PC-9 (cell line): ENCODE results near the gene TBCD. TPM values are rescaled to one million over a fixed set of nuclear protein-coding genes. Genes with fewer than 3 reads are reported as not detected.

ENCODE experiments used
- BruUV-seq: library from RNA; stranded (reverse); fragments of 400-500 nt; replicated peaks from 2 replicates; lab custom pipeline; 2021; lab: Mats Ljungman, UMichigan
- CTCF ChIA-PET: fragments of 300-600 bp; sonication (Branson Sonifier 250); formaldehyde crosslinking; loops from one replicate; lab custom pipeline; 2022; ENCODE audit warnings: antibody characterized with exemption; lab: Charles Lee
- POLR2A ChIA-PET: fragments of 300-600 bp; sonication (Branson Sonifier 250); formaldehyde crosslinking; loops from one replicate; lab custom pipeline; 2022; ENCODE audit warnings: antibody characterized with exemption; ENCODE audit not compliant: unreplicated experiment; lab: Charles Lee
- DNase-seq, 2 experiments: peaks; one replicate each; pipeline versions ENCODE4 v3.0.0 to v3.0.0-alpha.2; 2015 to 2022; ENCODE audit warnings: mixed read lengths in 1 of 2
- H2AFZ ChIP-seq: fragments of 200-600 bp; sonication (generic); 2 replicates; pipeline ENCODE4 v1.8.1; 2017; ENCODE audit warnings: antibody characterized with exemption
- H3F3A ChIP-seq: fragments of 200-600 bp; sonication (generic); 2 replicates; pipeline ENCODE4 v1.8.1; 2017; ENCODE audit warnings: antibody characterized with exemption, mild to moderate bottlenecking, low read depth; ENCODE audit not compliant: insufficient read depth
- H3K27ac ChIP-seq: fragments of 200-600 bp; sonication (generic); 2 replicates; pipeline ENCODE4 v1.6.1; 2016; ENCODE audit warnings: mixed run types
- H3K27me3 ChIP-seq: fragments of 200-600 bp; sonication (generic); 2 replicates; pipeline ENCODE4 v1.6.1; 2016; ENCODE audit warnings: low read depth, mixed run types; ENCODE audit not compliant: insufficient read depth
- H3K36me3 ChIP-seq: fragments of 200-600 bp; sonication (generic); 2 replicates; pipeline ENCODE4 v1.6.1; 2016; ENCODE audit warnings: low read depth, mixed run types
- H3K4me1 ChIP-seq: fragments of 200-600 bp; sonication (generic); replicated peaks from 2 replicates; pipeline ENCODE4 v1.6.1; 2016; ENCODE audit warnings: mixed run types; ENCODE audit not compliant: insufficient read depth
- H3K4me2 ChIP-seq: fragments of 200-600 bp; sonication (generic); 2 replicates; pipeline ENCODE4 v1.6.1; 2017; ENCODE audit warnings: mixed run types
- H3K4me3 ChIP-seq: fragments of 200-600 bp; sonication (generic); 2 replicates; pipeline ENCODE4 v1.6.1; 2016; ENCODE audit warnings: mixed run types
- H3K79me2 ChIP-seq: fragments of 200-600 bp; sonication (generic); 2 replicates; pipeline ENCODE4 v1.6.1; 2017; ENCODE audit warnings: low read depth, mixed run types
- H3K9me2 ChIP-seq: fragments of 200-600 bp; sonication (generic); 2 replicates; pipeline ENCODE4 v1.8.1; 2017; ENCODE audit warnings: mild to moderate bottlenecking; ENCODE audit not compliant: insufficient read depth
- H3K9me3 ChIP-seq: fragments of 200-600 bp; sonication (generic); 2 replicates; pipeline ENCODE4 v1.8.1; 2016; ENCODE audit warnings: low read depth; ENCODE audit not compliant: insufficient read depth
- H4K20me1 ChIP-seq: fragments of 200-600 bp; sonication (generic); 2 replicates; pipeline ENCODE4 v1.8.1; 2017; ENCODE audit not compliant: insufficient read depth
- EZH2 ChIP-seq: fragments of 200-600 bp; sonication (generic); IDR thresholded peaks from 2 replicates; pipeline ENCODE4 v1.8.0; 2017; ENCODE audit warnings: antibody characterized with exemption, low read depth
- intact Hi-C: fragments of 100-400 bp; cut with micrococcal nuclease; formaldehyde crosslinking; loops from one replicate; pipeline ENCODE4 v1.10.0; 2022; ENCODE audit not compliant: unreplicated experiment
- total RNA-seq: library from RNA; stranded (reverse); gene quantifications from 2 replicates; pipeline ENCODE4 v1.2.3, GENCODE V29; 2021
- TF ChIP-seq, protein P1 (sequence below): fragments of 200-600 bp; sonication (generic); conservative IDR thresholded peaks from 2 replicates; pipeline ENCODE4 v1.6.1; 2017; ENCODE audit warnings: mixed run types, antibody characterized with exemption, mild to moderate bottlenecking, moderate library complexity

The TBCD gene
- total RNA-seq, 1 experiment from 2014 or later, result 115 TPM

DNA sequence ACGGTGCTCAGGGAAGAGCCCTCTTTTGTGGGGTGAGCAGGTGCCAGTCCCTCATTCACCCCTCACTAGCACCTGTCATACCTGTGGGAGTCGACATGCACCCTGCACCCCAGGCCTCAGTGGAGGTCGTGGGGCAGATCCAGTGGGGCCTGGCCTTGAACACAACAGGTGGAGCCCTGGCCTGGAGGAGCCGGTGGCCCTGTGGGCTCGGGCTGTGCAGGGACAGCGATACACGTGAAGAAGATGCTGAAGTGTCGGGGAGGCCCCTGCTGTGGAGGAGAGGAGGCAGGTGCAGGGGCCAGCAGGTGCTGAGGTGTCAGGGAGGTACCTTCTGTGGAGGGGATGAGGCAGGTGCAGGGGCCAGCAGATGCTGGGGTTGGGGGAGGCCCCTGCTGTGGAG, 56.1 kb downstream of the TBCD start:
- ChIA-PET POLR2A (no interaction called here), CTCF (no interaction called here)
- Histone ChIP-seq H2AFZ (no peak overlapping the region), H3K4me1 (no peaks in the 10 kb centered on the region), H3K27ac (no peak overlapping the region), H3K4me3 (no peak overlapping the region), H3K9me3 (no peaks in the 10 kb centered on the region), H3K36me3 (no peaks in the 10 kb centered on the region), H4K20me1 (no peaks in the 10 kb centered on the region), H3K9me2 (no peaks in the 10 kb centered on the region), H3K79me2 (no peaks in the 10 kb centered on the region), H3F3A (no peaks in the 10 kb centered on the region), H3K4me2 (no peak overlapping the region), H3K27me3 (no peaks in the 10 kb centered on the region)
- intact Hi-C loops, result no loop called here
- TF ChIP-seq, protein P1, sequence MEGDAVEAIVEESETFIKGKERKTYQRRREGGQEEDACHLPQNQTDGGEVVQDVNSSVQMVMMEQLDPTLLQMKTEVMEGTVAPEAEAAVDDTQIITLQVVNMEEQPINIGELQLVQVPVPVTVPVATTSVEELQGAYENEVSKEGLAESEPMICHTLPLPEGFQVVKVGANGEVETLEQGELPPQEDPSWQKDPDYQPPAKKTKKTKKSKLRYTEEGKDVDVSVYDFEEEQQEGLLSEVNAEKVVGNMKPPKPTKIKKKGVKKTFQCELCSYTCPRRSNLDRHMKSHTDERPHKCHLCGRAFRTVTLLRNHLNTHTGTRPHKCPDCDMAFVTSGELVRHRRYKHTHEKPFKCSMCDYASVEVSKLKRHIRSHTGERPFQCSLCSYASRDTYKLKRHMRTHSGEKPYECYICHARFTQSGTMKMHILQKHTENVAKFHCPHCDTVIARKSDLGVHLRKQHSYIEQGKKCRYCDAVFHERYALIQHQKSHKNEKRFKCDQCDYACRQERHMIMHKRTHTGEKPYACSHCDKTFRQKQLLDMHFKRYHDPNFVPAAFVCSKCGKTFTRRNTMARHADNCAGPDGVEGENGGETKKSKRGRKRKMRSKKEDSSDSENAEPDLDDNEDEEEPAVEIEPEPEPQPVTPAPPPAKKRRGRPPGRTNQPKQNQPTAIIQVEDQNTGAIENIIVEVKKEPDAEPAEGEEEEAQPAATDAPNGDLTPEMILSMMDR, result no peak
- no peak for TF ChIP-seq EZH2
- DNase-seq, result no peak
- BruUV-seq, result no TSS peak

DNA sequence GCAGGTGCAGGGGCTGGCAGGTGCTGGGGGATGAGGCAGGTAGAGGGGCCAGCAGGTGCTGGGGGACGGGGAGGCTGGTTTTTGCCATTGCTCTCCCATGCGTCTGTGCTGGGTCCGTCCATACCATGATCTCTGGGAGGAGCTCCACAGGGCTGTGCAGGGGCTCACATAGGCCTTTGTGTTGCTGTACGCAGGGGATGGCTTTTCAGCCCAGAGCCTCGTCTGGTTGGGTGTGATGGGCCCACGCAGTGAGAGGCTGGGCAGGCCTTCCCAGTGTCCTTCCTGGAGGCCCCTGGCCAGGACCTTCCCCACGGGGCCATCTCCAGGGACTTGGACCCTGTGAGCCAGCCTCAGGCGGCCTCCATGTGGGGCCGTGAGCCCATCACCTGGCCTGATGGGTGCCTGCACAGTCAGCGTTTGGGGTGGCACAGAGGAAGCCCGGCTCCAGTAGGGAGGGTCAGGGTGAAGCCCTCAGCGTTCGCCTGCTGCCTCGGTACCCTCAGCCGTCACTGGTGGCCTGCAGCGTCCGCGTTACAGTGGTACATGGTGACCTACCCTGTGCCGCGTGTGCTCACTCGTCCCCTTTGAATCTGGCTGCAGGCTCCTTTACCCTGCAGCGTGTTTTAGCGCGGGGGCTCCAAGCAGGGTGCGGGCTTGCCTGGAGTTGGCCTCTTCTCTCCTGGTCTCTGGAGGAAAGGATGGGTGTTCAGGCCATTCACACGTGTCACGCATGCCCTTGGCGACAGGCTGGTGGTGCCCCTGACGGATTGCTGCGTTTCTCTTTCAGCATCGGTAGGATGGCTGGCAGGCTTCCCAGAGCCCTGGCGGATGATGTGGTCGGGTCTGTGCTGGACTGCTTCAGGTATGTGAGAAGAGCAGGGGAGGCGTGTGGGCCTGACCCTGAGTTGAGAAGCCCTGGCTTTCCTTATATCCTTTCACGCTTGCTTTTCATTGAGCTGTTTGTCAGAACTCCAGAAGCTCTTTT, 57.3 kb downstream of the TBCD start:
- TF ChIP-seq EZH2, result no peak
- TF ChIP-seq, protein P1, result no peak
- intact Hi-C loops, result no loop called here
- Histone ChIP-seq H3K9me2 (no peaks in the 10 kb centered on the region), H3K27me3 (no peaks in the 10 kb centered on the region), H3K79me2 (no peaks in the 10 kb centered on the region), H3K4me3 (no peak overlapping the region), H2AFZ (no peak overlapping the region), H3K27ac (no peak overlapping the region), H3K9me3 (no peaks in the 10 kb centered on the region), H3K4me1 (no peaks in the 10 kb centered on the region), H3K4me2 (no peak overlapping the region), H3F3A (no peaks in the 10 kb centered on the region), H4K20me1 (no peaks in the 10 kb centered on the region), H3K36me3 (no peaks in the 10 kb centered on the region)
- ChIA-PET CTCF (no interaction called here), POLR2A (no interaction called here)
- no TSS peak for BruUV-seq
- DNase-seq, result no peak

DNA sequence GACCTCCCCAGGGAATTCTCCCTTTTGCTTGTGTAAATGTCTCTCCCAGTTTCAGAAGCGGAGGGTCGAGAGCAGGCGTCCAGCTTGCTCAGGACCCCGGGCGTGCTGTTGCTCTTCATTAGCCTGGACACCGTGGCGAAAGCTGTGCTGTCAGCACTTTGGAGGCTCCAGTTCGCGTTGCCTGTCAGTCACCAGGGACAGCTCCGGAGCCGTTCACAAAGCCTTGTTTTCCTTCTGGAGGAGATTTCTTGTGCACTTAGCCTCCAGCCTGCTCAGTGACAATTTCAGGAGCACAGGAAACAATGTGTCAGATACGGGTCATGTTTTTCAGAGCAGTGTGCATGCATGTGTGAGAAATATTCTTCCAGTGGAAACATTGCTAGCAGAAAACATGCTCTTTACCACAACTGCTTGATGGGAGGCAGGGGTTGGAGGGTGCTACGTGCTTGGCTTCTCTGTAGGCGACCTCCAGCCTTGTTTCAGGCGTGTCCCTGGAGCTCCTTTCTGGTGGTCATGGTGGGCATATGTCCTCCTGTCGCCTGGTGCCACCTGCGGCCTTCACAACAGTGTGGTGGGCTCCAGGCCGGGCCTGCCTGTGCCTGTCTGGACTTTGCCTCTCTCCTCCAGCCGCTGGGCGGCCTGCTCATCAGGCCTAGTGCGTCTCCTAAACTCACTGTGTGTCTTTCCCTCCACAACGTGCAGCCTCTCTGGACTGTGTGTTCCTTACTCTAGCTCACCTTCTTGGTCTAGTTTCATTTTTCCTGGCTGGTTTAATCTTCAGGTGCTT, 59.0 kb downstream of the TBCD start:
- no peak overlapping the region for H2AFZ ChIP-seq
- H3K4me2 ChIP-seq, result no peak overlapping the region
- intact Hi-C loops, result no loop called here
- ChIA-PET CTCF (no interaction called here), POLR2A (no interaction called here)
- H3K9me3 ChIP-seq, result no peaks in the 10 kb centered on the region
- H3K36me3 ChIP-seq, result no peaks in the 10 kb centered on the region
- H3K27ac ChIP-seq, result no peak overlapping the region
- TF ChIP-seq, protein P1, result no peak
- TF ChIP-seq EZH2, result no peak
- H3K4me3 ChIP-seq, result no peak overlapping the region
- H3K9me2 ChIP-seq, result no peaks in the 10 kb centered on the region
- no peaks in the 10 kb centered on the region for H4K20me1 ChIP-seq
- H3K27me3 ChIP-seq, result no peaks in the 10 kb centered on the region
- no peaks in the 10 kb centered on the region for H3K79me2 ChIP-seq
- no peaks in the 10 kb centered on the region for H3F3A ChIP-seq
- BruUV-seq, result no TSS peak
- DNase-seq, result no peak
- no peaks in the 10 kb centered on the region for H3K4me1 ChIP-seq
